ENCODE measurements around the gene TTI1. TPM values are rescaled to one million over a fixed set of nuclear protein-coding genes. Genes with fewer than 3 reads are reported as not detected.

Gene TTI1
- total RNA-seq, 1 experiment from 2014 or later, result 26.6 TPM

GRCh38 chr20:37946946-37947345, 86.3 kb downstream of the TTI1 start:
- TF ChIP-seq POLR2AphosphoS5 (IDR thresholded peaks at IDR 0.05; ENCODE audit: low read depth, low read length) (no peak), CTCF (IDR thresholded peaks at IDR 0.05) (no peak), TCF7L2 (IDR thresholded peaks at IDR 0.05; ENCODE audit: low read depth, low read length) (no peak), SIN3A (IDR thresholded peaks at IDR 0.05; ENCODE audit: borderline replicate concordance, insufficient read depth, low read depth, low read length) (no peak), REST (IDR thresholded peaks at IDR 0.05; ENCODE audit: insufficient read depth in 1 of 2, low read depth in 2 of 2, low read length in 1 of 2) (no peak)
- Histone ChIP-seq H3K9me3 (ENCODE audit: control insufficient read depth, insufficient read depth, low read depth, low read length) (no peaks in the 10 kb centered on the region), H3K4me3 (ENCODE audit: low read depth in 2 of 2, low read length in 2 of 2) (no peak overlapping the region), H3K27me3 (ENCODE audit: control insufficient read depth, insufficient read depth, low read length) (no peaks in the 10 kb centered on the region; the same call in 1 of the 2 replicates), H3K36me3 (ENCODE audit: control insufficient read depth, insufficient read depth, low read length) (no peaks in the 10 kb centered on the region), H3K4me1 (ENCODE audit: control insufficient read depth, insufficient read depth, low read length) (peaks cover 7% of the 10 kb centered on the region), H3K27ac (ENCODE audit: low read length) (no peak overlapping the region)
- DNase-seq (ENCODE audit: low read depth, low spot score) (no peak), ATAC-seq (no peak)
- BruUV-seq (replicated peaks), result no TSS peak
- ChIA-PET CTCF (no interaction called here), POLR2A (no interaction called here)
- intact Hi-C loops (cut with micrococcal nuclease; ENCODE audit: unreplicated experiment), result no loop called here
- in situ Hi-C loops (cut with HindIII; ENCODE audit: low pct_unique_long_range_greater_than_20kb, low sequenced_read_pairs), result no loop called here

GRCh38 chr20:37945091-37945547, 88.1 kb downstream of the TTI1 start:
- intact Hi-C loops (cut with micrococcal nuclease; ENCODE audit: unreplicated experiment) (no loop called here), in situ Hi-C loops (cut with HindIII; ENCODE audit: low pct_unique_long_range_greater_than_20kb, low sequenced_read_pairs) (no loop called here)
- TF ChIP-seq REST (IDR thresholded peaks at IDR 0.05; ENCODE audit: insufficient read depth in 1 of 2, low read depth in 2 of 2, low read length in 1 of 2), result no peak
- Histone ChIP-seq H3K36me3 (ENCODE audit: control insufficient read depth, insufficient read depth, low read length) (no peaks in the 10 kb centered on the region), H3K4me1 (ENCODE audit: control insufficient read depth, insufficient read depth, low read length) (peaks cover 7% of the 10 kb centered on the region), H3K27me3 (ENCODE audit: control insufficient read depth, insufficient read depth, low read length) (no peaks in the 10 kb centered on the region), H3K4me3 (ENCODE audit: low read depth in 2 of 2, low read length in 2 of 2) (no peak overlapping the region), H3K9me3 (ENCODE audit: control insufficient read depth, insufficient read depth, low read depth, low read length) (no peaks in the 10 kb centered on the region), H3K27ac (ENCODE audit: low read length) (no peak overlapping the region)
- POLR2A ChIA-PET, result no interaction called here
- ATAC-seq (no peak; the same call in 1 of the 2 replicates), DNase-seq (ENCODE audit: low read depth, low spot score) (no peak)
- CTCF ChIA-PET, result no interaction called here
- no TSS peak for BruUV-seq (replicated peaks)

All from Panc1 (cell line).